NK-92 (cell line): ENCODE results near the gene ERC1.

ENCODE experiments used
- DNase-seq: peaks from one replicate; lab custom pipeline; 2025; ENCODE audit not compliant: unreplicated experiment; lab: John Stamatoyannopoulos, UW

The ERC1 gene

DNA sequence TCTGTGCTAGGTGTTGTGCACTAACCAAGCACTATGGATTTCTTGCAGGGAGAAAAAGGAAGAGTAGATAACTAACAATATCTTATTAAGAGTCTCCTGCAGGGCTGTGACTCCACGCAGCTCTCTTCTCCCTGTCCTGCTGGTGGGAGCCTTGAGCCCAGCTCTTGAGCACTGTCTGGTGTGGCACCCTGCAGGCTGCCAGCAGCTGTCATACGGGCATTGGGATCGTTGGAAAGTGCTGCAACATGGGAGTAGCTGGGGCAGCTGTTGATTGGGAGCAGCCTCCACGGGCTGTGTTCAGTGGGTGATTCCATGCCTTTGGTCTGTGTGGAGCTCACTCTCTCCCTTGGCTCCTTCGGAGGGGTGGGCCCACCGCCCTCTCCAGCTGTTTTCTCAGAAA lies 478.0 kb downstream of the ERC1 start:
- no peak for DNase-seq

DNA sequence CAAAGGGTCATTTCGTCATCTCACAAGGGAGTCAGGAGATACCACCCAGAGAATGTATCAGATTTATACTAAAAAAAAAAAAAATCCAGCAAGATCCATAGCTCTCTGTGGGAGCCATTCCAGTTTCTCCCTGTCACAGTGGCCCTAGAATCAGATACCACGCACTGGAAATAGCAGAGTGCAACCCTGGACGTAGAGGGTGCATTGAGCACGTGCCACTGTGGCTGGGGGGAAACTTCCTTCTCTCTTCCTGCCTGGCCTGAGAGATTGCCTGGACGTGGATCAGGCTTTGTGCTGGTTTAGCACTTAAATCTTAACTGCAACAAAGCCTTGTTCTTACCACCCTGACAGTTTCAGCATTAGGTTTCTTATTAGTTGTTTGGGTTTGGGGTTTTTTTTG lies 479.0 kb downstream of the ERC1 start:
- no peak for DNase-seq

DNA sequence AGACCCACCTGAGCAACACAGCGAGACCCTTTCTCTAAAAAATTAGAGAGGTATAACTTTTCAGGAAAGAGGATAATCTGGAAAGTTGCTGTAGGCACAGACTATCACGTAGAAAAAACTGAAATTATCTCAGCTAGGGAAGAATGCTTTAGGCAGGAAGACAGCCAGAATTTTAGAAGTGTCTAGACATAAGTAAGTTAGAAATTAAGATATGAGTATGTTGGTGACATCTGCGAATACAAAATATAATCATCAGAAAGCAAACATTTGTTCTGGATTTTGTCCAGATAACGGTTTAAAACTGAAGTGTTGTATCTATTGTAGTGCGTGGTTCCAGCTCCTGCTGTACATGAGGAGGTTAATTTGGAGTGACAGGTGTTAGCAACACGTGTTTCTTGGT lies 480.2 kb downstream of the ERC1 start:
- DNase-seq = no peak

DNA sequence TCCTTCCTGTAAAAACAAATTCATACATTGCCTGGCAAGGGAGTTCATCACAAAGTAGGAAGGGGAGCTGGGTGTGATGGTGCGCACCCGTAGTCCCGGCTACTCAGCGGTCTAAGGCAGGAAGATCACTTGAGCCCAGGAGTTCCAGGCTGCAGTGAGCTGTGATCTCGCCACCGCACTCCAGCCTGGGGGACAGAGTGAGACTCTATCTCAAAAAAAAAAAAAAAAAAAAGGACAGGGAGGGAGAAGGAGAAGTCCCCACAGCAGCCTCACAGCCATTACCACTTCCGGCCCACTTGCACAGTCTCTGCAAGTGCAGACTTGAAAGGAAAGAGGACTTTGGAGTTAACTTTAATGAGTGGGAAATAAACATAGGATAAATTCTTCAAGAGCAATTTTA lies 482.4 kb downstream of the ERC1 start:
- DNase-seq = no peak

DNA sequence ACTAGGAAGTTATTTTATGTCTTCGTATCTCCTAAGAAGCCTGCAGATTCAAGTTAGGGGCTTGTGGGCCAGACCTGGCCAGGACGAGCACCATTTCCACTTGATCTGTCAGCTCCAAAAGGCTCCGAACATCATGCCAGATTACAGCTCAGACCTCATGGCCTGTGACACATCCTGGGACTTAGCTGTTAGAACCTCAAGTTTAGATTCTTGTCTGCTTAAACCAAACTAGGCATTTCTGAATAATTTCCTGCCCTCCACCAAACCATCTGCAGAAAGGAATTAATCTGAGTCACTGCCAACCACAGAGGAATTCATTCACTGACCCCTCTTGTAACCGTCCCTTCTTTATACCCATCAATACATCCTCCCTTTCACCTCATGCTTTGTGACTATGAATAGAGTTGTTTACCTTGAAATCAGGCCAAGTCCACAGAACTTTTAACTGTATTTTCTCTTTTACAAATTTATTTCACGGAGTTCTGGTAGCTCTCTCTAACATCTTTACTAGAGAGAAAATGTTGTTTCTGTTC lies 483.1 kb downstream of the ERC1 start:
- DNase-seq = no peak

DNA sequence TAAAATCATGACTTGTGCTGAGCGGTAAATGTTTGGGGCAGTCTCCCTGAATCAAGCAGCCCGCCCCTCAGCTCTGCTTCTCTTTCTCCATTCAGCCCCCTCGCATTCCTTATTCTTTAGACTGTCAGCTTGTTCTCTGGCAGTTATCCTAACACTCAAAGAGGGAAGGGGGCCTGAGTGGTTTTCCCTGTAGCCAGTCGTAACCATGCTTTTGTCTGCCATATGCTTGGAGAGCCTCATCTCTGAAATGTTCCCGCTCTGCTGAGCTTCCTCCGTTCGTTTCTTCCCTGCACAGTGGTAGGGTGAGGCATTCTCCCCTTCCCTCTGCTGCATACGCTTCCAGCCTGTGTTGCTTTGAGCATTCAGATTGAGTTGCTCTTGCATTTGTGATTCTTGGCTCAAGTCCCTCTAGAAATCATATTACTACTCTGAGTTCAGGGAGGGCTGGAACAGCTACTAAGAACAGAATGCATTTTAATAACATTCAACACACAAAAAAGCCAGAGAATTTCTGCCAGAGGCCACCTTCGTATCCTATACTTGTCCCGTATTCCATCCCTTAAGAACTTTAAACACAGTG lies 483.6 kb downstream of the ERC1 start:
- DNase-seq = no peak

DNA sequence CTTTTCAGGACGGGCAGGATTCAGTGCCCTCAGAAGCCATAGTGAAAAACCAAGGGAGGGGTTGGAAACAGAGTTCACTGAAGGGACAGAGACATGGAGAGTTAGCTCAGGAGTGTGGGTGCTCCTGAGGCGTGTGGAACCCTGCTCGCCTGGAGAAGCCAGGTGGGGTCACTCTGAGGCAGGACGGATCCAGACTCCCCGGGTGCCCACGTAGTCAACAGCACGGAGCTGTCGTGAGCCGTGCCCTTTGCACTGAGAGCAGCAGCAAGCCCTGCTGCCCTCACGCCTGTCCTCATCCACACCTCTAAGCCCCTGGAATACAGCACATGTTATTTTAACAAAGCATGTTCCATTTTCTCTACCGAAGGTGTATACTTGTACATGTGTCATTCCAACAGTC lies 488.6 kb downstream of the ERC1 start:
- DNase-seq = no peak

DNA sequence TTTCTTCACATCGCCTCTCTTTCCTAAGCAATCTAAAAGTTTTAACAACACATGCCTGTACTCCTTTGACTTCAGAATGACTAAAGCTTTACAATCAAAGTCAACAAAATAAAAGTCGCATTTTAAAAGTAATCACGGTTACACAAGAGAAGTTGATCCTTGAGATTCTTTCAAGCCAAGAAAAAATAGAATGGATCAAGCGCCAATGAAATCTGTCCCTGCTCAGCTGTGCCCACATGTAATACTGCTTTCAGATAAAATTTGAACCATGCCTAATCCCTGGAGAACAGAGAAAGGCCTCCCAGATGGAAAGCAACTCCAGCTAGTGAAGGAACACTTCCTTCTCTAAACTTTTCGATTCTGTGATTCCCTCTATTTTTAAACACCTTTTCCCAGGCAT lies 490.3 kb downstream of the ERC1 start:
- DNase-seq = no peak

DNA sequence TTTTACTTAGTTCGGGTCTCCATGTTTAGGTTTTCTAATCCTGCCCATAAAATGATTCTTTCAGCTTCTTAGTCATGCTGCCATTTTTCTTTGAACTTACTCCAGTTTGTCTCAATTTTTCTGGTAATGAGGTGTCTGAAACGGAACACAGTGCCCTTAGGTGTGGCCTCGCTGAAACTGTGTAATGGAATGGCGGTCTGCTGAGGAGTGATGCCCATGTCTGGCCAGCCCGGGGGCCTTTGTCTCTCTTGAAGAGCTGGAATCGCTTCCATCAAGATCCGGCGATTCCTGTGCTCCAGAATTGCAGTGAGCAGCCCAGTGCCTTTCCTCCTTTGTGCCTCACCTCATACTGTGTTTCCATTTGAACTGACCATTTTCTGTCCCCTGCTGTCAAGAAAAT lies 490.9 kb downstream of the ERC1 start:
- no peak for DNase-seq

DNA sequence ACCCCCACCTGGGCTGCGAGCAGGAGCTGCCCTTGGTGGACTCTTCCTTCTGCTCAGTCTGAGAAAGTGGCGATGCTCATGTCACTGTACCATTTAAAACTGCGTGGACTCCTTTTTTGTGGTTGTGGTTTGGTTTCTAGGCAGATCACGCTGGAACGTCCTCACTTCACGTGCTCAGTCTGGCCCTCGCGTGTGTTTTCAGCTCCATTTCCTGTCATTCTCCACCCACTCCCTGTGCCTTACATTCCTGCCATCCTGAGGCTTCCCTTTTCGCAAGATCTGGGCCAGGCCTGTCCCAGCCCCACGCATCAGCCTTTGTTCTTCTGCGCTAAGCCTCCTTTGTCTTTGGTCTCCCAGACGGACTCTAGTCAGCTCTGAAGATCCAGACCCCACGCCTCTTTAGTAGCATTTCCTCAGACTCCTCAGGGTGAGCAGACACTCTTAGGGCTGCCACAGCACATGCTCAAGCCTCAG lies 497.9 kb downstream of the ERC1 start:
- no peak for DNase-seq

DNA sequence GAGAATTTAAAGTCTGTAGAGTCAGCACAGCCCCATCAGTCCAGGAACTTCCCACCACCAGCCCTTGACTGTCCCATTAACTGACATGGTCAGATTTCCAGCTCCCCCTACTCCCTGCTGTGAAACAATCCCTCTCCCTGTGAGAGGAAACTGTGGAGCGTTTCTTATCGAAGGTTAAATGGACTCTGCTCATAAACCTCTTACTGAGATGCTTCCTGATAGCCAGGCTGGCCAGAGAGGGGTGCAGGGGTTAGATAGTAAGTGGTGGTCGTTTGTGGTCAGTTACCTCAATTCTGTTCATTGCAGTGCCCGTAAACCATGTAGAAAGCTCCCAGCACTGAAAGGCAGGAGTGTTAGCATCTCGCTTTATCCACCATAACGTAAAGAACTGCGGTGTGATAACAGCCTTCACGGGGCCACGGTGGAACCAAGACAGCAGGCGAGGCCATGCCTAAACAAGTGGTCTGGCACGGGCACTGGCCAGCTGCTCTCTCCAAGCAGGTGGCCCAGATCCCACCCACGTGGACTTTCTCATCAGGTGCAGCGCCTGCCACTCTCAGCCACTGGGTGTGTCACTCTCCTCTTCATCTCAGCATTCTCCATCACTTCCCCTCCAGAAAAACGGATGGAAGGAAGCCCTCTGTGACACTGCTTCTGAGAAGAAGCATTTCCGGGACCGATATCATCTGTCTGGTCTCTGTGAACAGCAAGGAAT lies 501.1 kb downstream of the ERC1 start:
- DNase-seq = no peak

DNA sequence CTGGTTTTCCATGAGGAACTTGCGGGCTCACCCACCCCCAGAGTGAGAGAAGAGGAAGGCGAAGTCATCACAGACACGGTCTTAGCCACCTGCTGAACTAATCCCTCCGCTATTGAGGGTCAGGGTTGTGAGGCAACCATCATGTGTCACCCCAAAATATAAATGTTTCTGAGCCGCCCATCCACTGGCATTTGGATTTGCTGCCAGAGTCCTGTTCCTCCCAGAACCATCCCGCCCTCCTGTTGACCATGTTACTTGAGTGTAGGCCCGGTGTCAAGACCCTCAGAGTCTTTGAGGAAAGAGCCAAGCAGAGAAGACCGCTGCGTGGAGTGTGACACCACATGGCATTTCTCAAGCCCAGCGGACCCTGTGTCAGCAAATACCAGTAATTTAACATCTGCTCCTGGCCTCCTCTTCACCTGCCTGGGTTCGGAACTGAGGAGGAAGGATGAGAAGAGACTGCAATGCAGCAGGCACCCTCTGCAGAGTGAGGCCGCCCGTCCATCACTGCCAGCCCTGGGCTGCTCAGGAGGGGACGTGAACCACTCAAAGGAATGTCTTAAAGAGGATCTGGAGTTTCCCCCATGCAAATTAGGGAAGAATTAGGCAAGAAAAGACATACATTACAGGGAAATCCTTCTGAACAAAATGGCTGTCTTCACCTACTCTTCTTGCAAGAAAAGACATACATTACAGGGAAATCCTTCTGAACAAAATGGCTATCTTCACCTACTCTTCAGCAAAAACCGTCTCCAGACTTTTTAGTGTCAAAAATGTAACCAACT lies 502.9 kb downstream of the ERC1 start:
- no peak for DNase-seq

DNA sequence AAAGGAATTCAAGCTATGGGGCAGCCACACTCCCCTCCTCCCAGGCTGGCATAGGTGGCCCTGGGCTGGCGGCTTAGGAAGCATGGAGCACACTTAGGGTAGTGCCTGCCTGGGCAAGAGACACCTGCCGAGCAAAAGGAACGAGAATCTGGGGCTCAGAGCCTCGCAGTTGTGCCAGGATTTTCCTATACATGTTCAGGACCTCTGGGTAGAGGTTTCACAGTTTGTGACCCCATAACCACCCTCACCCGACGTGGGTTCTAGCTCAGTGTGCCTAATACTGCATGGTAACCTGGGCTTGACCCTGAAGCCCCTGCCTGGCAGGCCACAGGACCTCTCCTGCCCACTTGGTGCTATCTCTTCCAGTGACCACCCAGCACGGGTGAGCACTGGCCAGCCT lies 503.8 kb downstream of the ERC1 start:
- no peak for DNase-seq

DNA sequence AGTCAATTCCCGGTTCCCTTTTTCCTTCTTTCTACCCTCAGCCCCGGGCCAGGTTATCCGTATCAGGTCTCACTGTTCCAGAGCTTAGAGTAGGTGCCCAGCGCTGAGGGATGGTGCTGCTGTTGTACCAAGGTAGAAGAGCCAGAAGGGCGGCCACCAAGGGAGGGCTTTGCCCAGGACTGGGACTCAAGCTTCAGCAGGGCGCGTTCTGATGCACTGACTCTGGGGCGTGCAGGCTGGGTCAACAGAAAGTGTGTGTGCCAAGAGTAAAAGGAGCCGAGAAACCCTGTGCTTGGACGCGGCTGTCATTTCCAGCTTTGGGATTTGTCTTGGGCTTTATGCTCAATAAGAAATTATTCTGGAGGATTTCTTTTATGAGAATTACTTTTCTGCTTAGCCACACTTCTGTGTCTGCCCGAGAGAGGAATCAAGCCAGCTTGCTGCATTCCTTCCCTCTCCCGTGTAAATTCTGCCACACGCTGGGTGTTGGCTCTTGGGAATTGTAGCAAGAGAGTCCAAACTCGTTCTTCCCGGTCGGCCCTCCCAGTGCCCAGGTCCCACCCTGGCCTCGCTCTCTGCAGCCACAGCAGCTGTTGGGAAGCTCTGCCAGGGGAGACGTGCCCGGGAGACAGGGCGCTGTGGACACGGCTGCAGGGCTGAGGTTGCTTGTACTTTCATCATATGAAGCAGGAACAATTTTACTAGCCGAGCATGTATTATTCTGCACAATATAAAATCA lies 505.3 kb downstream of the ERC1 start:
- DNase-seq = no peak

DNA sequence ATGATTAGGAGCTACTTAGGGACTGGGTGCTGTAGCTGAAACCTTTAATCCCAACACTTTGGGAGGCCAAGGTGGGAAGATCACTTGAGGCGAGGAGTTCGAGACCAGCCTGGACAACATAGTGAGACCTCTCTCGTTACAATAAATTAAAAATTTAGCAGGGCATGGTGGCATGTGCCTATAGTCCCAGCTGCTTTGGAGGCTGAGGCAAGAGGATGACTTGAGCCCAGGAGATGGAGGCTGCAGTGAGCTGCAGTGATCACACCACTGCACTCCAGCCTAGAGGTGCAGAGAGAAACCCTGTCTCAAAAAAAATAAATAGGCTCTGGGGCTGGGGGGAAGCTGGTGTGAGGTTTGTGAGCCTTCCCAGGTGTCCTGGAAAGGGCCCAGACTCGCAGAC lies 506.1 kb downstream of the ERC1 start:
- DNase-seq = no peak

DNA sequence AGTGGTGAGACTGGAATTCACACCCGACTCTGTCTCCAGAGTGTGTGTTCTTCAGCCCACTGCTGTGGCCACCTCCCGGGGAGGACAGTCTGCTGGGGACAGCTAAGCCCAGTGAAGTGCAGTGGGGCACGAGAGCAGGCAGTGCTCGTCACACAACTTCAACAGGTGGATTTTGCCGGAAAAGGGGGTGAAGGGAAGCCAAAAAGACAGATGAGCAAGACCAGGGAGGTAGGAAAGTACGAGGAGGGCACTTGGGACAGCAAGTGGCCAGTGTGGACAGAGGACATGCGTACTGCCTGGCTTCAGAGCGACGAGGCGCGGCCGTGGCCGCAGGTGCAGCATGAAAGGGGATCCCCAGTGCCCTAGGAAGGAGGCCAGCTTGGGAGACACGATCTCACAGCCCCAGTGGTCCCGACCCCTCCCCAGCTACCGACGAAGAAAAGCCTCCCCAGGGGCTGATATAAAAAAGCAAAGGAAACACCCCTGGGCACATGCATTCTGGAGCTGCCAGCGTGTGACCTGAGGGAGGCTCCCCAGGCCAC lies 507.2 kb downstream of the ERC1 start:
- no peak for DNase-seq

DNA sequence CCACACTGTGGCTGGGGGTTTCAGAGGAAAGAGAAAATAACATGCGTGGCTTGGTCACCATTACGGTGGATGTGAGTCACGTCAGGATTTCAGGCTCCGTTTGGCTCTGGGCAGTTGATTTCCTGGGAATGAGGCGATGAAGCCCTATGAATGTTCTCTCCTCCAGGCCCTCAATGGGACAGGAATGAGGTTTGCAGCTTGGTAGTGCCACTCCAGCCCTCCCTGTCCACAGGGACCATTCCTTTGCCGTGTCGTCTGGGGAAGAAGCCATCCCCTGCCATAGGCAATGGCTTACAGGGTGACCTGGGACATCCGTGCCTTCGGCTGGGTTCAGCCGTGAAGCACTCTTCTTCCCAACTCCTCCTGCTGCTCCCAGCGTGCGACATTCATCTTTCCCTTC lies 508.3 kb downstream of the ERC1 start:
- no peak for DNase-seq

DNA sequence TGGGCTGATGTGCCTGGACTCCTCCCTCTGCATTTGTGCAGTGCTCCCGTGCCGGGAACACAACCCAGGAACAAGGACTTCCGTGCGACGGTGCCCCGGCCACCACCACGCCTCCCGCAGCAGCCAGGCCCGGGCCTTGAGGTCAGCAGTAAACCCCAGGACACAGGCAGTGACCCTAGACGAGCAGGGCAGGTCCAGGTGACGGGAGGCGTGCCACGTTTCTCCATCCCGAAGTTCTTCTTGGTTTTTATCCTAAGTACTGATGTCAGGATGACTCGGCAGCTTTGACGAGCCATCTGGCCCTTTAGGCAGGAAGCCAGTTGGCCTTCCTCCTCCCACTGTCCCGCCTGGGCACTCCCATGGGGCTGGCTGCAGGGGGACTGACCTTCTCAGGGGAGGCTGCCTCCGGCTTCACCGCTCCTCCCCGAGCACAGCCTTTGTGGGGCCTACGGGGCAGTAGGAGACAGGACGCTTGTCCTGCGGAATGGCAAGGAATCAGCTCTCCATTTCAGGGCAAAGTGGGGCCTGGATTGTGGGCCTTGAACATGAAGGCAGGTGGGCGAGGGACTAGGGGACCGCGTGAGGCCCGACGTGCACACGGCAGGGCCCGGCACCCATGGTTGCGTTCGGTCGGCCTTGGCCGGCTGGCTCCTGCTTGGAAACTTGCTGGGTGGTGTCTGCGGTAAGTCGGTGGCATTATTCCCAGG lies 509.2 kb downstream of the ERC1 start:
- DNase-seq = no peak

DNA sequence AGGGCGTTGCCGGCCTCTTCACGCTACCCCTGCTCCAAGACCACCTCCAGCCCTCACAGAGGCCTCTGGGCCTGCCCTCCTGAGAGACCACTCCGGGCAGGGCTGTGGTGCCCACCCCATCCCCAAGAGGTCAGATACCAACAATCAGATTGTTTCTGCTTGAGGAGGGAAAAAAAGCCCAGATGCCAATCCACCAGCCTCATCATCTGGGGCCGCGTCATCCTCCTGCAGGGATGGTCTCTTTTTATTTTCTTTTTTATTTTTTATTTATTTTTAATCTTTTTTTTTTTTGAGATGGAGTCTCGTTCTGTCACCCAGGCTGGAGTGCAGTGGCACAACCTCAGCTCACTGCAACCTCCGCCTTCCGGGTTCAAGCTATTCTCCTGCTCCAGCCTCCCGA lies 510.0 kb downstream of the ERC1 start:
- DNase-seq = no peak

DNA sequence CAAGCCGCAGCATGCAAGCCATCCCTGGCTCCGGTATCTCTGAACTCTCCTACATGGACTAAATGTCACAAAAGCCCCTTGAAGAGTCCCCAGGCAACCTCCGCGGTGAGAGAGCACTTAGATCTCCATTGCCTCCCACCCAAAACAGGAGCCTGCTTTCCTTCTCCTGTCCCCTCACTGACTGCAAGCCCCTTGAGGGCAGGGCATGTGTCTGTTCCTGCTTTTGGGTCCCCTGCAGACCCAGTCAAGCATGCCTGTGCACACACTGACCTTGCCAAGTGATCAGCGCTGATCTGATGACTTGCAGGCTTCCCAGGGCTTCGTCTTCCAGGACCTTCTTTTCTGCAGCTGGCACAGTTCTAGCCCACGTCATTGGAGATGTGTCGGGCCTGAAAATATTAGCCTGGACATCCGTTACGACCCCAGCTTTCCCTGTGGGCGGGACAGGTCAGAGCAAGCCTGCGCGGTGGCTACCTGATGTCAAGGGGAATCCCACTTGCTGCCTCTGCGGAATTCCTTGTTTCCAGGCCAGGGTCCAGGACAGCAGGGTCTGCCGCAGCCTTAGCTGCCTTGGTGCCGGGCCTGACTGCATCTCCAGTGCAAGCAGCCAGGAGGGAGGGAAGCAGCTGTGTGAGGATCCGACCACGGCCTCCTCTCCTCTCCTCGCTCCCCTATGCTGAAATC lies 510.8 kb downstream of the ERC1 start:
- DNase-seq = no peak
